Esophagus muscularis mucosa (tissue), 4 donors: Measurements from ENCODE around the gene TMEM131.

ENCODE experiments used
- EP300 ChIP-seq: sonication (generic); formaldehyde crosslinking; IDR thresholded peaks from one replicate; pipeline ENCODE4 v1.6.1; 2017; ENCODE audit warnings: antibody characterized with exemption
- POLR2A ChIP-seq: fragments of 450-650 bp; IDR thresholded peaks from one replicate; pipeline ENCODE4 v1.6.1; 2017; ENCODE audit warnings: antibody characterized with exemption, moderate library complexity, mild to moderate bottlenecking, low read depth
- POLR2AphosphoS5 ChIP-seq, 2 donors: sonication (generic); formaldehyde crosslinking; IDR thresholded peaks; one replicate each; pipeline ENCODE4 v1.6.1; 2017; ENCODE audit warnings: antibody characterized with exemption in 2 of 2
- TF ChIP-seq, protein P1 (sequence below), 3 experiments: fragments of 200-600 bp in 2 of 3; fragments of 450-650 bp in 1 of 3; sonication (generic) in 2 of 3; IDR thresholded peaks; one replicate each; pipeline ENCODE4 v1.5.1; 2017 to 2019; ENCODE audit warnings: antibody characterized with exemption in 3 of 3, mild to moderate bottlenecking in 2 of 3, moderate library complexity in 1 of 3

DNA sequence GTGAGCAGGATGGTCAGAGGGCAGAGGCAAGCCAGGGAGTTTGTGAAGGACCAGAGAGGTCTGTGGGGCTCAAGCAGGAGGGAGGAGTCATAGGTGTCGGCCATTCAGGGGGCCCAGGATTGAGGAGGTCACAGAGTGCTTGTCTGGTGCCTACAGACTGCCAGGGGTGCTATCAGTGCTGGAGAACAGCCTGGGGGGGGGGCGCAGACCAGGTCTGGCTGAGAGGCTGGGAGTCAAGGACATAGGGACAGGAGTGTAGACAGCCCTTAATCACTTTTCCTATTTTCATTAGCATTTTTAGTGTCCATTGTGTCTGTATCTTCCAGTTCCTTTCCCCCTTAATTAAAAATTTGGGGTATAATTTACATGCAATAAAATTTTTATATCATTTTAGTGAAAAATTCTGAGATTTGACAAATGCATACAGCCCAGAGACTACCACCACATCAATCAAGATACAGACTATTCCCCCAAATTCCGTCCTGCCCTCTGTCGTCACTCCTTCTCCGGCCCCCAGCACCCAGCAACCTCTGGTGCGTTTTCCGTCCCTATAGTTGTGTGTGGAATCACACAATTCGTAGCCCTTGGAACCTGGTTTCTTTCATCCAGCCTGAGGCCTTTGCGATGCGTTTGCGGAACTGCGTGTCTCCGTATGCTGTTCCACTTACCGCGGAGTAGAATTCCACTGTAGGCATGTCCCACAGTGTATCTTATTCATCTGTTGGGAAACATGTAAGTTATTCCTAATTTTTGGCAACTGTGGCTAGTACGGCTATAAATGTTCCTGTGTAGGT, 276.2 kb downstream of the TMEM131 start:
- no peak for TF ChIP-seq EP300
- TF ChIP-seq, protein P1, sequence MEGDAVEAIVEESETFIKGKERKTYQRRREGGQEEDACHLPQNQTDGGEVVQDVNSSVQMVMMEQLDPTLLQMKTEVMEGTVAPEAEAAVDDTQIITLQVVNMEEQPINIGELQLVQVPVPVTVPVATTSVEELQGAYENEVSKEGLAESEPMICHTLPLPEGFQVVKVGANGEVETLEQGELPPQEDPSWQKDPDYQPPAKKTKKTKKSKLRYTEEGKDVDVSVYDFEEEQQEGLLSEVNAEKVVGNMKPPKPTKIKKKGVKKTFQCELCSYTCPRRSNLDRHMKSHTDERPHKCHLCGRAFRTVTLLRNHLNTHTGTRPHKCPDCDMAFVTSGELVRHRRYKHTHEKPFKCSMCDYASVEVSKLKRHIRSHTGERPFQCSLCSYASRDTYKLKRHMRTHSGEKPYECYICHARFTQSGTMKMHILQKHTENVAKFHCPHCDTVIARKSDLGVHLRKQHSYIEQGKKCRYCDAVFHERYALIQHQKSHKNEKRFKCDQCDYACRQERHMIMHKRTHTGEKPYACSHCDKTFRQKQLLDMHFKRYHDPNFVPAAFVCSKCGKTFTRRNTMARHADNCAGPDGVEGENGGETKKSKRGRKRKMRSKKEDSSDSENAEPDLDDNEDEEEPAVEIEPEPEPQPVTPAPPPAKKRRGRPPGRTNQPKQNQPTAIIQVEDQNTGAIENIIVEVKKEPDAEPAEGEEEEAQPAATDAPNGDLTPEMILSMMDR (IDR thresholded peaks at IDR 0.05) = no peak
- no peak for TF ChIP-seq POLR2AphosphoS5 (IDR thresholded peaks at IDR 0.05)
- no peak for TF ChIP-seq POLR2A
